HCT116 (cell line): ENCODE data around the gene FAM193A. TPM values are rescaled to one million over a fixed set of nuclear protein-coding genes. Genes with fewer than 3 reads are reported as not detected.

Experiments
- ATAC-seq: fragments of 200-7000 bp; cut with Tn5 transposase; 2 replicates; pipeline ENCODE4 v1.9.1; 2020; ENCODE audit warnings: mild to moderate bottlenecking, moderate library complexity
- BruUV-seq: library from RNA; stranded (reverse); fragments of 400-500 nt; replicated peaks from 2 replicates; lab custom pipeline; 2021; lab: Mats Ljungman, UMichigan
- CTCF ChIA-PET: fragments of 300-600 bp; sonication (Branson Sonifier 250); formaldehyde crosslinking; loops from one replicate; lab custom pipeline; 2021; ENCODE audit warnings: antibody characterized with exemption; lab: Charles Lee
- POLR2A ChIA-PET: fragments of 300-600, 350-600 bp; sonication (Branson Sonifier 250); formaldehyde crosslinking; loops from one replicate; lab custom pipeline; 2021; ENCODE audit warnings: antibody characterized with exemption; lab: Charles Lee
- RAD21 ChIA-PET, 2 experiments: fragments of 300-600 bp; sonication (Branson Sonifier 250); formaldehyde crosslinking; loops; one replicate each; lab custom pipeline; 2023; ENCODE audit warnings: low total read pairs in 2 of 2; ENCODE audit not compliant: uncharacterized antibody in 2 of 2, unreplicated experiment in 2 of 2, low non-redundant PET in 1 of 2; lab: Charles Lee
- DNase-seq: peaks from one replicate; pipeline ENCODE4 v3.0.0-alpha.2; 2010; ENCODE audit warnings: low read depth, low spot score
- H2AFZ ChIP-seq: fragments of 200-600 bp; shearing (Covaris generic), sonication (generic); 2 replicates; pipeline ENCODE4 v1.6.1; 2017; ENCODE audit warnings: low read depth, mixed run types, mixed read lengths, antibody characterized with exemption, low read length; ENCODE audit not compliant: poor library complexity, severe bottlenecking
- H3K27ac ChIP-seq: 2 replicates; pipeline ENCODE4 v1.5.1; 2012; ENCODE audit warnings: low read depth, low read length
- H3K27me3 ChIP-seq: fragments of 200-600 bp; sonication (generic); 2 replicates; pipeline ENCODE4 v1.6.1; 2016; ENCODE audit warnings: mixed run types, low read length, mixed read lengths; ENCODE audit not compliant: insufficient read depth
- H3K36me3 ChIP-seq, 2 experiments: fragments of 200-500 bp in 1 of 2; fragments of 200-600 bp in 1 of 2; sonication (Bioruptor generic) in 1 of 2; sonication (generic) in 1 of 2; 2 replicates each; pipeline versions ENCODE4 v1.5.1 to v1.6.1; 2014 to 2016; ENCODE audit warnings: low read length in 2 of 2, inconsistent platforms in 1 of 2, mixed read lengths in 1 of 2, mixed run types in 1 of 2; ENCODE audit not compliant: insufficient read depth in 2 of 2, control insufficient read depth in 1 of 2
- H3K4me1 ChIP-seq, 2 experiments: fragments of 200-600 bp in 1 of 2; sonication (generic) in 1 of 2; 2 replicates each; pipeline versions ENCODE4 v1.5.1 to v1.6.1; 2012 to 2017; ENCODE audit warnings: low read length in 2 of 2, inconsistent platforms in 1 of 2, mild to moderate bottlenecking in 1 of 2, mixed read lengths in 1 of 2, mixed run types in 1 of 2, moderate library complexity in 1 of 2; ENCODE audit not compliant: insufficient read depth in 2 of 2, control insufficient read depth in 1 of 2
- H3K4me2 ChIP-seq: fragments of 200-600 bp; sonication (generic); 2 replicates; pipeline ENCODE4 v1.6.1; 2017; ENCODE audit warnings: mixed run types, low read length, mixed read lengths
- H3K4me3 ChIP-seq, 2 experiments: fragments of 200-600 bp in 1 of 2; sonication (generic) in 1 of 2; replicated peaks in 1 of 2; 2 replicates each; pipeline ENCODE4 v1.5.1; 2011 to 2016; ENCODE audit warnings: low read length in 2 of 2, control low read depth in 1 of 2, low read depth in 1 of 2, mild to moderate bottlenecking in 1 of 2, mixed read lengths in 1 of 2, mixed run types in 1 of 2
- H3K79me2 ChIP-seq: fragments of 200-600 bp; sonication (generic); 2 replicates; pipeline ENCODE4 v1.6.1; 2017; ENCODE audit warnings: mild to moderate bottlenecking, mixed run types, low read length, moderate library complexity, mixed read lengths; ENCODE audit not compliant: insufficient read depth
- H3K9ac ChIP-seq: fragments of 200-600 bp; sonication (generic); 2 replicates; pipeline ENCODE4 v1.6.1; 2016; ENCODE audit warnings: low read length, mixed read lengths
- H3K9me2 ChIP-seq: fragments of 200-600 bp; sonication (generic), shearing (Covaris generic); 2 replicates; pipeline ENCODE4 v1.6.1; 2017; ENCODE audit warnings: mixed run types, mild to moderate bottlenecking, moderate library complexity; ENCODE audit not compliant: insufficient read depth
- H3K9me3 ChIP-seq, 2 experiments: fragments of 200-500 bp in 1 of 2; fragments of 200-600 bp in 1 of 2; sonication (Bioruptor generic) in 1 of 2; sonication (generic) in 1 of 2; 2 replicates each; pipeline ENCODE4 v1.6.1; 2014 to 2017; ENCODE audit warnings: low read length in 2 of 2, mixed read lengths in 2 of 2, inconsistent platforms in 1 of 2, low read depth in 1 of 2, mild to moderate bottlenecking in 1 of 2, mixed run types in 1 of 2, moderate library complexity in 1 of 2; ENCODE audit not compliant: control insufficient read depth in 1 of 2, insufficient read depth in 1 of 2
- H4K20me1 ChIP-seq: fragments of 200-600 bp; sonication (generic), shearing (Covaris generic); 2 replicates; pipeline ENCODE4 v1.6.1; 2017; ENCODE audit warnings: mixed run types, mild to moderate bottlenecking, moderate library complexity; ENCODE audit not compliant: insufficient read depth
- CEBPB ChIP-seq: IDR thresholded peaks from 2 replicates; pipeline ENCODE4 v1.6.1; 2012; ENCODE audit warnings: low read depth
- EZH2phosphoT487 ChIP-seq: fragments of 200-600 bp; IDR thresholded peaks from 2 replicates; pipeline ENCODE4 v1.6.1; 2018; ENCODE audit warnings: antibody characterized with exemption, borderline replicate concordance
- JUND ChIP-seq: IDR thresholded peaks from 2 replicates; pipeline ENCODE4 v1.6.1; 2012
- POLR2A ChIP-seq: IDR thresholded peaks from 2 replicates; pipeline ENCODE4 v1.7.0; 2011; ENCODE audit warnings: borderline replicate concordance; ENCODE audit not compliant: insufficient read depth, insufficient read length; ENCODE audit errors: extremely low read depth
- POLR2AphosphoS5 ChIP-seq: IDR thresholded peaks from 2 replicates; pipeline ENCODE4 v1.6.1; 2011; ENCODE audit warnings: mild to moderate bottlenecking, low read depth, low read length, moderate library complexity
- RAD21 ChIP-seq: IDR thresholded peaks from 2 replicates; pipeline ENCODE4 v1.6.1; 2012; ENCODE audit warnings: low read depth, mild to moderate bottlenecking
- SIN3A ChIP-seq: IDR thresholded peaks from 2 replicates; pipeline ENCODE4 v1.6.1; 2012; ENCODE audit warnings: low read depth
- SP1 ChIP-seq: IDR thresholded peaks from 2 replicates; pipeline ENCODE4 v1.6.1; 2012; ENCODE audit warnings: low read depth
- TCF7L2 ChIP-seq: IDR thresholded peaks from 2 replicates; pipeline ENCODE4 v1.7.0; 2011; ENCODE audit warnings: borderline replicate concordance, inconsistent platforms; ENCODE audit not compliant: insufficient read depth, insufficient read length; ENCODE audit errors: extremely low read depth
- YY1 ChIP-seq: IDR thresholded peaks from 2 replicates; pipeline ENCODE4 v1.6.1; 2011; ENCODE audit warnings: low read length, low read depth, moderate library complexity, mild to moderate bottlenecking; ENCODE audit not compliant: insufficient replicate concordance; ENCODE audit errors: extremely low read depth
- ZFX ChIP-seq: fragments of 450-650 bp; IDR thresholded peaks from 2 replicates; pipeline ENCODE4 v1.6.1; 2017
- ZNF274 ChIP-seq: fragments of 200-500 bp; sonication (Bioruptor generic); IDR thresholded peaks from 2 replicates; pipeline ENCODE4 v1.6.1; 2014; ENCODE audit warnings: mild to moderate bottlenecking, low read depth, low read length, inconsistent platforms
- intact Hi-C: fragments of 100-400 bp; cut with micrococcal nuclease; formaldehyde crosslinking; loops from 2 replicates; pipeline ENCODE4 v1.10.0; 2022
- total RNA-seq: library from RNA; stranded (reverse); gene quantifications from one replicate; pipeline ENCODE4 v1.2.1, GENCODE V29; 2021; ENCODE audit not compliant: unreplicated experiment
- TF ChIP-seq, protein P1 (sequence below): IDR thresholded peaks from 2 replicates; pipeline ENCODE4 v1.6.1; 2012; ENCODE audit warnings: low read depth
- TF ChIP-seq, protein P2 (sequence below): IDR thresholded peaks from 2 replicates; pipeline ENCODE4 v1.6.1; 2012
- TF ChIP-seq, protein P3 (sequence below), 3 experiments: fragments of 200-600 bp in 1 of 3; sonication (generic) in 1 of 3; IDR thresholded peaks in 2 of 3; conservative IDR thresholded peaks in 1 of 3; 2 replicates each; pipeline ENCODE4 v1.5.1; 2012 to 2017; ENCODE audit warnings: low read depth in 2 of 3, low read length in 2 of 3, antibody characterized with exemption in 1 of 3, borderline replicate concordance in 1 of 3, control low read depth in 1 of 3, mild to moderate bottlenecking in 1 of 3, mixed read lengths in 1 of 3, mixed run types in 1 of 3, moderate library complexity in 1 of 3; ENCODE audit not compliant: insufficient read depth in 1 of 3
- TF ChIP-seq, protein P4 (sequence below): IDR thresholded peaks from 2 replicates; pipeline ENCODE4 v1.6.1; 2011; ENCODE audit warnings: mild to moderate bottlenecking, low read length, moderate library complexity; ENCODE audit not compliant: insufficient replicate concordance; ENCODE audit errors: extremely low read depth

FAM193A gene
- total RNA-seq, 1 experiment from 2014 or later: 15.7 TPM

GRCh38 chr4:2626231-2626630 is 89.8 kb downstream of the FAM193A start:
- Histone ChIP-seq H3K36me3 (peaks cover 7 to 10% of the 10 kb centered on the region in 2 experiments; a peak in 2 of 4 replicates), H3K79me2 (peaks cover 37% of the 10 kb centered on the region), H3K9me2 (no peaks in the 10 kb centered on the region), H4K20me1 (no peaks in the 10 kb centered on the region), H3K27ac (no peak overlapping the region), H3K4me2 (no peak overlapping the region), H3K4me1 (no peaks in the 10 kb centered on the region), H3K4me3 (no peak overlapping the region), H2AFZ (no peak overlapping the region), H3K27me3 (no peaks in the 10 kb centered on the region), H3K9me3 (no peaks in the 10 kb centered on the region), H3K9ac (no peak overlapping the region)
- TF ChIP-seq TCF7L2 (no peak), POLR2AphosphoS5 (no peak), RAD21 (no peak), ZNF274 (no peak), YY1 (no peak), SP1 (no peak), ZFX (no peak), SIN3A (no peak), CEBPB (no peak), EZH2phosphoT487 (no peak), JUND (no peak), POLR2A (no peak)
- TF ChIP-seq, protein P1, sequence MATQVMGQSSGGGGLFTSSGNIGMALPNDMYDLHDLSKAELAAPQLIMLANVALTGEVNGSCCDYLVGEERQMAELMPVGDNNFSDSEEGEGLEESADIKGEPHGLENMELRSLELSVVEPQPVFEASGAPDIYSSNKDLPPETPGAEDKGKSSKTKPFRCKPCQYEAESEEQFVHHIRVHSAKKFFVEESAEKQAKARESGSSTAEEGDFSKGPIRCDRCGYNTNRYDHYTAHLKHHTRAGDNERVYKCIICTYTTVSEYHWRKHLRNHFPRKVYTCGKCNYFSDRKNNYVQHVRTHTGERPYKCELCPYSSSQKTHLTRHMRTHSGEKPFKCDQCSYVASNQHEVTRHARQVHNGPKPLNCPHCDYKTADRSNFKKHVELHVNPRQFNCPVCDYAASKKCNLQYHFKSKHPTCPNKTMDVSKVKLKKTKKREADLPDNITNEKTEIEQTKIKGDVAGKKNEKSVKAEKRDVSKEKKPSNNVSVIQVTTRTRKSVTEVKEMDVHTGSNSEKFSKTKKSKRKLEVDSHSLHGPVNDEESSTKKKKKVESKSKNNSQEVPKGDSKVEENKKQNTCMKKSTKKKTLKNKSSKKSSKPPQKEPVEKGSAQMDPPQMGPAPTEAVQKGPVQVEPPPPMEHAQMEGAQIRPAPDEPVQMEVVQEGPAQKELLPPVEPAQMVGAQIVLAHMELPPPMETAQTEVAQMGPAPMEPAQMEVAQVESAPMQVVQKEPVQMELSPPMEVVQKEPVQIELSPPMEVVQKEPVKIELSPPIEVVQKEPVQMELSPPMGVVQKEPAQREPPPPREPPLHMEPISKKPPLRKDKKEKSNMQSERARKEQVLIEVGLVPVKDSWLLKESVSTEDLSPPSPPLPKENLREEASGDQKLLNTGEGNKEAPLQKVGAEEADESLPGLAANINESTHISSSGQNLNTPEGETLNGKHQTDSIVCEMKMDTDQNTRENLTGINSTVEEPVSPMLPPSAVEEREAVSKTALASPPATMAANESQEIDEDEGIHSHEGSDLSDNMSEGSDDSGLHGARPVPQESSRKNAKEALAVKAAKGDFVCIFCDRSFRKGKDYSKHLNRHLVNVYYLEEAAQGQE: no peak
- TF ChIP-seq, protein P2, sequence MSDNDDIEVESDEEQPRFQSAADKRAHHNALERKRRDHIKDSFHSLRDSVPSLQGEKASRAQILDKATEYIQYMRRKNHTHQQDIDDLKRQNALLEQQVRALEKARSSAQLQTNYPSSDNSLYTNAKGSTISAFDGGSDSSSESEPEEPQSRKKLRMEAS: no peak
- TF ChIP-seq, protein P3, sequence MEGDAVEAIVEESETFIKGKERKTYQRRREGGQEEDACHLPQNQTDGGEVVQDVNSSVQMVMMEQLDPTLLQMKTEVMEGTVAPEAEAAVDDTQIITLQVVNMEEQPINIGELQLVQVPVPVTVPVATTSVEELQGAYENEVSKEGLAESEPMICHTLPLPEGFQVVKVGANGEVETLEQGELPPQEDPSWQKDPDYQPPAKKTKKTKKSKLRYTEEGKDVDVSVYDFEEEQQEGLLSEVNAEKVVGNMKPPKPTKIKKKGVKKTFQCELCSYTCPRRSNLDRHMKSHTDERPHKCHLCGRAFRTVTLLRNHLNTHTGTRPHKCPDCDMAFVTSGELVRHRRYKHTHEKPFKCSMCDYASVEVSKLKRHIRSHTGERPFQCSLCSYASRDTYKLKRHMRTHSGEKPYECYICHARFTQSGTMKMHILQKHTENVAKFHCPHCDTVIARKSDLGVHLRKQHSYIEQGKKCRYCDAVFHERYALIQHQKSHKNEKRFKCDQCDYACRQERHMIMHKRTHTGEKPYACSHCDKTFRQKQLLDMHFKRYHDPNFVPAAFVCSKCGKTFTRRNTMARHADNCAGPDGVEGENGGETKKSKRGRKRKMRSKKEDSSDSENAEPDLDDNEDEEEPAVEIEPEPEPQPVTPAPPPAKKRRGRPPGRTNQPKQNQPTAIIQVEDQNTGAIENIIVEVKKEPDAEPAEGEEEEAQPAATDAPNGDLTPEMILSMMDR (IDR thresholded peaks at IDR 0.05 in 2 of 3, conservative IDR thresholded peaks at IDR 0.05 in 1 of 3; ENCODE audit: borderline replicate concordance in 1 of 3, insufficient read depth in 1 of 3, low read depth in 2 of 3, low read length in 2 of 3): no peak
- TF ChIP-seq, protein P4, sequence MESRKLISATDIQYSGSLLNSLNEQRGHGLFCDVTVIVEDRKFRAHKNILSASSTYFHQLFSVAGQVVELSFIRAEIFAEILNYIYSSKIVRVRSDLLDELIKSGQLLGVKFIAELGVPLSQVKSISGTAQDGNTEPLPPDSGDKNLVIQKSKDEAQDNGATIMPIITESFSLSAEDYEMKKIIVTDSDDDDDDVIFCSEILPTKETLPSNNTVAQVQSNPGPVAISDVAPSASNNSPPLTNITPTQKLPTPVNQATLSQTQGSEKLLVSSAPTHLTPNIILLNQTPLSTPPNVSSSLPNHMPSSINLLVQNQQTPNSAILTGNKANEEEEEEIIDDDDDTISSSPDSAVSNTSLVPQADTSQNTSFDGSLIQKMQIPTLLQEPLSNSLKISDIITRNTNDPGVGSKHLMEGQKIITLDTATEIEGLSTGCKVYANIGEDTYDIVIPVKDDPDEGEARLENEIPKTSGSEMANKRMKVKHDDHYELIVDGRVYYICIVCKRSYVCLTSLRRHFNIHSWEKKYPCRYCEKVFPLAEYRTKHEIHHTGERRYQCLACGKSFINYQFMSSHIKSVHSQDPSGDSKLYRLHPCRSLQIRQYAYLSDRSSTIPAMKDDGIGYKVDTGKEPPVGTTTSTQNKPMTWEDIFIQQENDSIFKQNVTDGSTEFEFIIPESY: no peak
- DNase-seq (no peak), ATAC-seq (no peak)
- CTCF ChIA-PET: no interaction called here
- intact Hi-C loops: no loop called here
- no TSS peak for BruUV-seq
- POLR2A ChIA-PET: no interaction called here
- RAD21 ChIA-PET: no interaction called here
